ENCODE measurements around the gene ZNF407. TPM values are rescaled to one million over a fixed set of nuclear protein-coding genes. Genes with fewer than 3 reads are reported as not detected.

Gene ZNF407
- total and polyA plus RNA-seq, 9 donors = 5.3 to 22.3 (median 18.7) TPM

- TF ChIP-seq POLR2A (IDR thresholded peaks at IDR 0.05) (no peak), EP300 (IDR thresholded peaks at IDR 0.05) (no peak), CTCF (IDR thresholded peaks at IDR 0.05) (no peak)
- Histone ChIP-seq H3K27ac (no peak overlapping the region), H3K4me3 (no peak overlapping the region), H3K9me3 (no peaks in the 10 kb centered on the region), H3K4me1 (ENCODE audit: insufficient read depth) (no peaks in the 10 kb centered on the region), H3K27me3 (no peaks in the 10 kb centered on the region), H3K36me3 (no peaks in the 10 kb centered on the region)
- intact Hi-C loops (cut with DNase I) = no loop called here
- no peak for DNase-seq
- 90 to 95% (median 93%) methylated on average over 3 of the region's 3 CpGs for WGBS, 3 donors
Measured at GRCh38 chr18:74725690-74726089, 128.0 kb downstream of the ZNF407 start.

- Histone ChIP-seq H3K27me3 (no peaks in the 10 kb centered on the region), H3K27ac (no peak overlapping the region), H3K4me3 (no peak overlapping the region), H3K4me1 (ENCODE audit: insufficient read depth) (no peaks in the 10 kb centered on the region), H3K36me3 (no peaks in the 10 kb centered on the region), H3K9me3 (no peaks in the 10 kb centered on the region)
- no peak for DNase-seq
- no peak for TF ChIP-seq EP300 (IDR thresholded peaks at IDR 0.05)
- 93 to 96% (median 95%) methylated on average over 5 of the region's 5 CpGs for WGBS, 3 donors
- intact Hi-C loops (cut with DNase I) = no loop called here
Measured at GRCh38 chr18:74728586-74728985, 130.9 kb downstream of the ZNF407 start.

GRCh38 chr18:74731097-74731496 is 133.4 kb downstream of the ZNF407 start:
- no peaks in the 10 kb centered on the region for H3K9me3 ChIP-seq
- TF ChIP-seq EP300 (IDR thresholded peaks at IDR 0.05) = no peak
- TF ChIP-seq POLR2A (IDR thresholded peaks at IDR 0.05) = no peak
- no peak for TF ChIP-seq CTCF (IDR thresholded peaks at IDR 0.05)
- no peak overlapping the region for H3K4me3 ChIP-seq
- 90 to 97% (median 95%) methylated on average over 5 of the region's 5 CpGs for WGBS, 3 donors
- no peak overlapping the region for H3K27ac ChIP-seq
- H3K36me3 ChIP-seq = no peaks in the 10 kb centered on the region
- no peaks in the 10 kb centered on the region for H3K4me1 ChIP-seq (ENCODE audit: insufficient read depth)
- no peaks in the 10 kb centered on the region for H3K27me3 ChIP-seq
- no peak for DNase-seq
- intact Hi-C loops (cut with DNase I) = no loop called here

GRCh38 chr18:74732380-74732779 is 134.7 kb downstream of the ZNF407 start:
- Histone ChIP-seq H3K4me1 (ENCODE audit: insufficient read depth) (no peaks in the 10 kb centered on the region), H3K27me3 (no peaks in the 10 kb centered on the region), H3K9me3 (no peaks in the 10 kb centered on the region), H3K4me3 (no peak overlapping the region), H3K36me3 (no peaks in the 10 kb centered on the region), H3K27ac (no peak overlapping the region)
- TF ChIP-seq CTCF (IDR thresholded peaks at IDR 0.05) (no peak), POLR2A (IDR thresholded peaks at IDR 0.05) (no peak), EP300 (IDR thresholded peaks at IDR 0.05) (no peak)
- intact Hi-C loops (cut with DNase I) = no loop called here
- no peak for DNase-seq
- 89 to 97% (median 90%) methylated on average over 1 of the region's 1 CpG for WGBS, 3 donors

- 85 to 93% (median 92%) methylated on average over 3 of the region's 3 CpGs for WGBS, 3 donors
- H3K36me3 ChIP-seq = no peaks in the 10 kb centered on the region
- intact Hi-C loops (cut with DNase I) = no loop called here
- H3K27ac ChIP-seq = no peak overlapping the region
- no peaks in the 10 kb centered on the region for H3K9me3 ChIP-seq
- no peak for TF ChIP-seq CTCF (IDR thresholded peaks at IDR 0.05)
- no peak for TF ChIP-seq POLR2A (IDR thresholded peaks at IDR 0.05)
- TF ChIP-seq EP300 (IDR thresholded peaks at IDR 0.05) = no peak
- no peak for DNase-seq
- H3K4me1 ChIP-seq (ENCODE audit: insufficient read depth) = no peaks in the 10 kb centered on the region
- H3K4me3 ChIP-seq = no peak overlapping the region
- H3K27me3 ChIP-seq = no peaks in the 10 kb centered on the region
Measured at GRCh38 chr18:74733598-74733997, 135.9 kb downstream of the ZNF407 start.
